ENCODE results near the gene ZNF667. TPM values are rescaled to one million over a fixed set of nuclear protein-coding genes. Genes with fewer than 3 reads are reported as not detected.

ZNF667 gene
- total and polyA plus RNA-seq, 2 donors (not counting 1 experiment from before 2014, with no cell fraction given) = 2.8 to 6.5 TPM

DNA sequence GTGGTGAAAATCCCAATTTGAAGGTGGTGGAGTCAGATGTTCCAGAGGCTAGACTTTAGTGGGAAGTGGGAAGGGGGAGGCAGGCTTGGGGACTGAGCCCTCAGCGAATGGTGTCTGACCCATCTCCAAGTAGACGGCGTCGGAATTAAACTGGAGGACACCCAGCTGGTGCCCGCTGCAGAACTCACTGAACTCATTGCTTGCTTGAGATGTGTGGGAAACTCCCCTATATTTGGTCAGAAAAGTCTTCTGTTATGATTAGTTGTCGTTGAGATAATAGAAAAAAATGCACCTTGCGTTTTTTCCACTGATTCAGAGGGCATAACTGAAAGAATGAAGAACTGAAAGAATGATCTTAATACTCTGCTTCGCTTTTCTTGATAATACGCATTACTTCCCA lies 73.9 kb downstream of the ZNF667 start:
- Histone ChIP-seq H3K27ac (ENCODE audit: low read length in 2 of 2) (peak overlapping the region; percentile 90 to 92), H3K9ac (ENCODE audit: low read length) (peak overlapping the region; percentile 85), H2AFZ (ENCODE audit: insufficient read depth, low read depth, low read length, poor library complexity, severe bottlenecking) (peak overlapping the region; percentile 97), H3K36me3 (replicated peaks in 1 of 2; ENCODE audit: control extremely low read depth in 1 of 2, control insufficient read depth in 1 of 2, extremely low read depth in 1 of 2, insufficient read depth in 2 of 2, low read length in 1 of 2) (peaks cover 19 to 26% of the 10 kb centered on the region in 2 experiments), H3K27me3 (replicated peaks in 1 of 4; ENCODE audit: control extremely low read depth in 1 of 4, control insufficient read depth in 3 of 4, insufficient read depth in 4 of 4, low read length in 3 of 4) (no peaks in the 10 kb centered on the region), H3K4me2 (replicated peaks; ENCODE audit: low read depth, low read length, poor library complexity, severe bottlenecking) (peak overlapping the region; percentile 81), H3K79me2 (ENCODE audit: control insufficient read depth, insufficient read depth, low read length) (peaks cover 31% of the 10 kb centered on the region), H3K4me3 (ENCODE audit: control extremely low read depth in 1 of 5, extremely low read depth in 1 of 5, insufficient read depth in 1 of 5, low read depth in 2 of 5, low read length in 4 of 5) (peak overlapping the region; percentile 75 to 97 (median 84)), H4K20me1 (ENCODE audit: control insufficient read depth, insufficient read depth, low read length, poor library complexity, severe bottlenecking) (no peaks in the 10 kb centered on the region), H3K4me1 (ENCODE audit: control insufficient read depth in 2 of 2, insufficient read depth in 2 of 2, low read length in 2 of 2) (peaks cover 14 to 19% of the 10 kb centered on the region in 2 donors), H3K9me3 (ENCODE audit: control extremely low read depth in 1 of 3, control insufficient read depth in 2 of 3, insufficient read depth in 1 of 3, low read length in 2 of 3) (peaks cover 12 to 30% (median 28%) of the 10 kb centered on the region in 3 donors)
- no peak for DNase-seq
- peak overlapping the region; percentile 92 for H3K27ac Mint-ChIP-seq
- ChIA-PET POLR2A (interaction anchor here (0.7 to 1.8 kb wide), 3 partner anchors 9 to 880 kb away, joined by 3 to 6 read pairs (median 6); partner anchors contain the start of genes ZNF582 and ZSCAN5A), CTCF (interaction anchor here (1.1 kb wide), 1 partner anchor 10 kb away, joined by 4 read pairs; the partner anchor contains the start of gene ZNF582)
- 62% methylated on average over 5 of the region's 9 CpGs for WGBS (ENCODE audit: insufficient coverage)
- H3K4me1 Mint-ChIP-seq = peaks cover 24% of the 10 kb centered on the region
- peaks cover 26% of the 10 kb centered on the region for H3K9me3 Mint-ChIP-seq (ENCODE audit: insufficient read depth)
- no peak for ATAC-seq (ENCODE audit: low read depth)
- peak overlapping the region; percentile 92 for H3K4me3 Mint-ChIP-seq
- no peak for TF ChIP-seq EZH2 (IDR thresholded peaks at IDR 0.05; ENCODE audit: borderline replicate concordance, insufficient read depth, low read depth, low read length, poor library complexity, severe bottlenecking)
- TF ChIP-seq, protein P1, sequence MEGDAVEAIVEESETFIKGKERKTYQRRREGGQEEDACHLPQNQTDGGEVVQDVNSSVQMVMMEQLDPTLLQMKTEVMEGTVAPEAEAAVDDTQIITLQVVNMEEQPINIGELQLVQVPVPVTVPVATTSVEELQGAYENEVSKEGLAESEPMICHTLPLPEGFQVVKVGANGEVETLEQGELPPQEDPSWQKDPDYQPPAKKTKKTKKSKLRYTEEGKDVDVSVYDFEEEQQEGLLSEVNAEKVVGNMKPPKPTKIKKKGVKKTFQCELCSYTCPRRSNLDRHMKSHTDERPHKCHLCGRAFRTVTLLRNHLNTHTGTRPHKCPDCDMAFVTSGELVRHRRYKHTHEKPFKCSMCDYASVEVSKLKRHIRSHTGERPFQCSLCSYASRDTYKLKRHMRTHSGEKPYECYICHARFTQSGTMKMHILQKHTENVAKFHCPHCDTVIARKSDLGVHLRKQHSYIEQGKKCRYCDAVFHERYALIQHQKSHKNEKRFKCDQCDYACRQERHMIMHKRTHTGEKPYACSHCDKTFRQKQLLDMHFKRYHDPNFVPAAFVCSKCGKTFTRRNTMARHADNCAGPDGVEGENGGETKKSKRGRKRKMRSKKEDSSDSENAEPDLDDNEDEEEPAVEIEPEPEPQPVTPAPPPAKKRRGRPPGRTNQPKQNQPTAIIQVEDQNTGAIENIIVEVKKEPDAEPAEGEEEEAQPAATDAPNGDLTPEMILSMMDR (IDR thresholded peaks at IDR 0.05) = no peak
- intact Hi-C loops (cut with micrococcal nuclease) = loop anchor here (5.0 kb wide), 2 partner anchors 281 to 789 kb away; partner anchors contain the start of genes ZNF264 and ZNF787
- no peaks in the 10 kb centered on the region for H3K27me3 Mint-ChIP-seq

DNA sequence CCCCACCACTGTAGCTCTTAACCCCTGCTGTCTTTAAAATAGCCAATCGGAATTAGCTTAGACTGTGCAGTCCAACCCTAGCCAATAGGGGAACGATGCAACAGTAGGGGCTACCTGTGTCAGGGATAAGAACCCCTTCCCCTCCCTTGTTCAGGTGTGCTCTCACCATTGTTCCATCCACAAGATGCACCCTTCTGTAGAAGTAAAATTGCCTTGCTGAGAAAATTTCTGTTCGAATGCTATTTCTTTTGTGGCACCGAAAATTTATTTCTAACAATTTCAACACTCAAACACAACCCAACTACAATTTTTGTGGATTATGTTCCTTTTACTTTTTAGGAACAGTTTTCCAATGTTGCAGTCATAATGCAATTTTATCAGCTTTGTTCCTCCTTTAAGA lies 76.7 kb downstream of the ZNF667 start:
- WGBS (ENCODE audit: insufficient coverage) = 90% methylated on average over 2 of the region's 4 CpGs
- Mint-ChIP-seq H3K4me3 (no peak overlapping the region), H3K27ac (peak overlapping the region; percentile 10), H3K27me3 (no peaks in the 10 kb centered on the region), H3K9me3 (ENCODE audit: insufficient read depth) (peaks cover 17% of the 10 kb centered on the region), H3K4me1 (peaks cover 22% of the 10 kb centered on the region)
- ATAC-seq (ENCODE audit: low read depth) = no peak
- TF ChIP-seq, protein P1 (IDR thresholded peaks at IDR 0.05) = no peak
- no peak for TF ChIP-seq EZH2 (IDR thresholded peaks at IDR 0.05; ENCODE audit: borderline replicate concordance, insufficient read depth, low read depth, low read length, poor library complexity, severe bottlenecking)
- H3K4me1 ChIP-seq (ENCODE audit: control insufficient read depth in 2 of 2, insufficient read depth in 2 of 2, low read length in 2 of 2) = peaks cover 14 to 19% of the 10 kb centered on the region in 2 donors
- peaks cover 9 to 37% (median 29%) of the 10 kb centered on the region in 3 donors for H3K9me3 ChIP-seq (ENCODE audit: control extremely low read depth in 1 of 3, control insufficient read depth in 2 of 3, insufficient read depth in 1 of 3, low read length in 2 of 3)
- no peak overlapping the region for H3K4me2 ChIP-seq (replicated peaks; ENCODE audit: low read depth, low read length, poor library complexity, severe bottlenecking)
- H3K9ac ChIP-seq (ENCODE audit: low read length) = no peak overlapping the region
- ChIA-PET CTCF (interaction anchor here (0.6 kb wide), 1 partner anchor 1732 kb away, joined by 3 read pairs; no protein-coding TSS in a partner anchor), POLR2A (no interaction called here)
- peak overlapping the region in 1 of 5 experiments; percentile 4 for H3K4me3 ChIP-seq (ENCODE audit: control extremely low read depth in 1 of 5, extremely low read depth in 1 of 5, insufficient read depth in 1 of 5, low read depth in 2 of 5, low read length in 4 of 5)
- no peaks in the 10 kb centered on the region for H3K27me3 ChIP-seq (replicated peaks in 1 of 4; ENCODE audit: control extremely low read depth in 1 of 4, control insufficient read depth in 3 of 4, insufficient read depth in 4 of 4, low read length in 3 of 4)
- peaks cover 23% of the 10 kb centered on the region for H3K79me2 ChIP-seq (ENCODE audit: control insufficient read depth, insufficient read depth, low read length)
- H4K20me1 ChIP-seq (ENCODE audit: control insufficient read depth, insufficient read depth, low read length, poor library complexity, severe bottlenecking) = no peaks in the 10 kb centered on the region
- peaks cover 11% of the 10 kb centered on the region in 2 experiments for H3K36me3 ChIP-seq (replicated peaks in 1 of 2; ENCODE audit: control extremely low read depth in 1 of 2, control insufficient read depth in 1 of 2, extremely low read depth in 1 of 2, insufficient read depth in 2 of 2, low read length in 1 of 2)
- no peak for DNase-seq
- H3K27ac ChIP-seq (ENCODE audit: low read length in 2 of 2) = no peak overlapping the region
- H2AFZ ChIP-seq (ENCODE audit: insufficient read depth, low read depth, low read length, poor library complexity, severe bottlenecking) = no peak overlapping the region
- intact Hi-C loops (cut with micrococcal nuclease) = loop anchor here (5.0 kb wide), 2 partner anchors 278 to 792 kb away; partner anchors contain the start of genes ZNF264 and ZNF787
